Panc1 (cell line): ENCODE measurements around the gene MRPL57. TPM values are rescaled to one million over a fixed set of nuclear protein-coding genes. Genes with fewer than 3 reads are reported as not detected.

Experiments used
- ATAC-seq: fragments of 200-7000 bp; cut with Tn5 transposase; 2 replicates; pipeline ENCODE4 v1.9.1; 2020; ENCODE audit warnings: mild to moderate bottlenecking, moderate library complexity
- BruUV-seq: library from RNA; stranded (reverse); fragments of 400-500 nt; replicated peaks from 2 replicates; lab custom pipeline; 2021; lab: Mats Ljungman, UMichigan
- CTCF ChIA-PET: fragments of 300-600 bp; sonication (Branson Sonifier 250); formaldehyde crosslinking; loops from one replicate; lab custom pipeline; 2022; ENCODE audit warnings: antibody characterized with exemption; lab: Charles Lee
- POLR2A ChIA-PET: fragments of 300-600 bp; sonication (Branson Sonifier 250); formaldehyde crosslinking; loops from one replicate; lab custom pipeline; 2022; ENCODE audit warnings: antibody characterized with exemption; lab: Charles Lee
- DNase-seq: peaks from one replicate; pipeline ENCODE4 v3.0.0-alpha.2; 2010; ENCODE audit warnings: low read depth, low spot score
- H3K27ac ChIP-seq: 2 replicates; pipeline ENCODE4 v1.5.1; 2011; ENCODE audit warnings: mild to moderate bottlenecking, low read length, inconsistent platforms
- H3K27me3 ChIP-seq: fragments of 200-500 bp; sonication (Bioruptor generic); 2 replicates; pipeline ENCODE4 v1.6.0; 2014; ENCODE audit warnings: low read length, inconsistent platforms; ENCODE audit not compliant: control insufficient read depth, insufficient read depth
- H3K36me3 ChIP-seq: fragments of 200-500 bp; sonication (Bioruptor generic); 2 replicates; pipeline ENCODE4 v1.5.1; 2014; ENCODE audit warnings: inconsistent platforms, mild to moderate bottlenecking, low read length, moderate library complexity; ENCODE audit not compliant: control insufficient read depth, insufficient read depth
- H3K4me1 ChIP-seq: 2 replicates; pipeline ENCODE4 v1.5.1; 2011; ENCODE audit warnings: inconsistent platforms, mild to moderate bottlenecking, low read length, moderate library complexity; ENCODE audit not compliant: control insufficient read depth, insufficient read depth
- H3K4me3 ChIP-seq, 2 experiments: 2 replicates each; pipeline ENCODE4 v1.5.1; 2011 to 2012; ENCODE audit warnings: low read depth in 2 of 2, low read length in 2 of 2, mild to moderate bottlenecking in 2 of 2, inconsistent platforms in 1 of 2, moderate library complexity in 1 of 2
- H3K9me3 ChIP-seq: fragments of 200-500 bp; sonication (Bioruptor generic); 2 replicates; pipeline ENCODE4 v1.5.1; 2014; ENCODE audit warnings: low read depth, mild to moderate bottlenecking, inconsistent platforms, low read length, moderate library complexity; ENCODE audit not compliant: control insufficient read depth, insufficient read depth
- CTCF ChIP-seq: fragments of 450-650 bp; IDR thresholded peaks from 2 replicates; pipeline ENCODE4 v1.5.1; 2017; ENCODE audit warnings: mild to moderate bottlenecking
- POLR2AphosphoS5 ChIP-seq: IDR thresholded peaks from 2 replicates; pipeline ENCODE4 v1.6.1; 2012; ENCODE audit warnings: mild to moderate bottlenecking, low read depth, low read length, moderate library complexity
- REST ChIP-seq, 2 experiments: IDR thresholded peaks; 2 replicates each; pipeline ENCODE4 v1.6.1; 2011 to 2012; ENCODE audit warnings: low read depth in 2 of 2, control low read depth in 1 of 2, low read length in 1 of 2, mild to moderate bottlenecking in 1 of 2, moderate library complexity in 1 of 2; ENCODE audit not compliant: insufficient read depth in 1 of 2
- SIN3A ChIP-seq: IDR thresholded peaks from 2 replicates; pipeline ENCODE4 v1.6.1; 2012; ENCODE audit warnings: low read depth, mild to moderate bottlenecking, low read length, moderate library complexity, borderline replicate concordance; ENCODE audit not compliant: insufficient read depth
- TCF7L2 ChIP-seq: IDR thresholded peaks from 2 replicates; pipeline ENCODE4 v1.6.1; 2011; ENCODE audit warnings: mild to moderate bottlenecking, low read depth, low read length, inconsistent platforms
- in situ Hi-C: cut with HindIII; loops from 2 replicates; pipeline ENCODE4 v1.10.0; 2016; ENCODE audit warnings: low sequenced_read_pairs, low pct_unique_long_range_greater_than_20kb
- intact Hi-C: fragments of 100-400 bp; cut with micrococcal nuclease; formaldehyde crosslinking; loops from one replicate; pipeline ENCODE4 v1.10.0; 2022; ENCODE audit not compliant: unreplicated experiment
- total RNA-seq: library from RNA; stranded (reverse); gene quantifications from one replicate; pipeline ENCODE4 v1.2.1, GENCODE V29; 2021; ENCODE audit not compliant: unreplicated experiment

The MRPL57 gene
- total RNA-seq, 1 experiment from 2014 or later: 14.0 TPM

DNA sequence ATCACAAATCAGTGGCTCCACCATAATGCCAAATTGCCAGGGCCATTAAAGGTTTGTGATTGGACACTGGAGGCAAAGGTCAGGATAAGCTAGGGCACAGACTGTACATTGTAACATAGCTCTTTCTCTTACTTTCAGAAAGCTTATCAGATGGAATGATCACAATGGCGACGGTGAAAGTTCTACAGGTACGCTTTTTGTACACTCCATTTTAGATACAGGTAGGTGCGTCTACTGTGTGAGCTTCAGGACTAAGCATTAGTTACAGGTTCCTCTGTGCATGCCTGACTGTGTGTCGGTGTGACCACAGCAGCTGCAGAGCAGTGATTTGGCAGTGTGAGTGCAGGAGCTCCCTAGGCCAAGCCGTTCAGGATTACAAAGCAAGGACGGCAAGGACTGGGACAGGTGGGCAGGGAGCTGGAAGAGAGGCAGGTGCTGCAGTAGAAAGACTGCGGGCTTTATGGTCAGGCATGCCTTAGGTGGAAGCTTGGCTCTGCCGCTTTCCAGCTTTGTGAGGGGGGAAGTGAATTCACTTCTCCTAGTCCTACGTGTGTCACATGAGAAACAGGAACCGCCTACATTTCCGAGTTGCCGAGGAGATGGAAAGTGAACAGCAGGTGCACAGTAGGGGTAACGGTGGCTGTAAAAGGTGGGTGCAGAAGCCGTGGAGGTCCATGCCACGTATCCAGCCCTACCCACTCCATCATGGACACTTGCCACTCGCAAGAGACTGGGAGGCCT, 49.6 kb downstream of the MRPL57 start:
- in situ Hi-C loops (no loop called here), intact Hi-C loops (no loop called here)
- no peaks in the 10 kb centered on the region; the same call in 1 of the 2 replicates for H3K9me3 ChIP-seq
- no peaks in the 10 kb centered on the region; the same call in 1 of the 2 replicates for H3K27me3 ChIP-seq
- H3K4me3 ChIP-seq: no peak overlapping the region
- H3K27ac ChIP-seq: no peak overlapping the region
- TF ChIP-seq REST (IDR thresholded peaks at IDR 0.05; ENCODE audit: insufficient read depth in 1 of 2, low read depth in 2 of 2, low read length in 1 of 2): no peak
- TF ChIP-seq TCF7L2: no peak
- no peak for TF ChIP-seq POLR2AphosphoS5
- no peak for TF ChIP-seq CTCF
- H3K36me3 ChIP-seq: no peaks in the 10 kb centered on the region
- ChIA-PET CTCF (no interaction called here), POLR2A (no interaction called here)
- ATAC-seq (no peak), DNase-seq (no peak)
- BruUV-seq: no TSS peak
- H3K4me1 ChIP-seq: no peaks in the 10 kb centered on the region

DNA sequence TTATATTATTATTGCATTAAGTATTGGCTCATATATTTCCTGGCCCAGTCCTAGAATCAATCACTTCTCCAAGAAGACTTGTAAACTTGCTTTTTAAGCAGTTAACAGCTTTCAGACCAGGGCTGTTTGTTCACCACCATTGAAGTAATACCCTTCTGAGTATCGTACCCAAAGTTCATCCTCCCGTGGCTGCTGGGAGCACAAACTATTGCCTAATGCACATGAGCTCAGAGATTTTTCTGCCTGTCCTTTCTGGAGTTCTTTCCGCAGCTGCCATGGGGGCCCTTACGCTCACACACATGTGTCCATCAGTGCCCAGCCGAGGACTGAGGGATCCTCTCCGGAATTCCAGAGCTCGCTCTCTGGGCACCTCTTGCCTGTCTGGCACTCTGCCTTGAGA, 51.5 kb downstream of the MRPL57 start:
- ChIA-PET CTCF (no interaction called here), POLR2A (no interaction called here)
- intact Hi-C loops (no loop called here), in situ Hi-C loops (no loop called here)
- ATAC-seq (no peak), DNase-seq (no peak)
- Histone ChIP-seq H3K36me3 (no peaks in the 10 kb centered on the region), H3K27ac (no peak overlapping the region), H3K4me3 (no peak overlapping the region), H3K27me3 (no peaks in the 10 kb centered on the region), H3K4me1 (no peaks in the 10 kb centered on the region), H3K9me3 (no peaks in the 10 kb centered on the region)
- BruUV-seq: no TSS peak
- TF ChIP-seq SIN3A: no peak
- no peak for TF ChIP-seq TCF7L2

Other genes with a start within 250 kb of the MRPL57 start
- 24.5 TPM for gene LATS2, start 115.1 kb upstream of the MRPL57 start, total RNA-seq
- 186 TPM for gene SAP18, start 36.5 kb upstream of the MRPL57 start, total RNA-seq
- gene SKA3, start 106 bp upstream of the MRPL57 start, total RNA-seq: 15.1 TPM